HG03060 (cell line): ENCODE data around the gene CYCS.
"Not testable (repeated sequence)": the region's sequence is repeated elsewhere in the genome, so short reads cannot be mapped to it uniquely, and the experiment has no call there.

Experiments
- ATAC-seq: cut with Tn5 transposase; IDR thresholded peaks from one replicate; pipeline ENCODE4 v1.9.1; 2021; ENCODE audit warnings: low read depth, moderate number of reproducible peaks; ENCODE audit not compliant: unreplicated experiment

Gene CYCS

GRCh38 chr7:25119102-25119501 lies 6.0 kb downstream of the CYCS start:
- no peak for ATAC-seq

GRCh38 chr7:25118048-25118753 lies 6.9 kb downstream of the CYCS start:
- ATAC-seq, result peak; percentile 34

- peak; percentile 71 for ATAC-seq
Observed at GRCh38 chr7:25117226-25118047, 7.6 kb downstream of the CYCS start.

GRCh38 chr7:25116621-25117020 lies 8.4 kb downstream of the CYCS start:
- no peak for ATAC-seq

- not testable (repeated sequence) for ATAC-seq
Observed at GRCh38 chr7:25110514-25110913, 14.5 kb downstream of the CYCS start.

GRCh38 chr7:25109276-25109675 lies 15.8 kb downstream of the CYCS start:
- no peak for ATAC-seq

- no peak for ATAC-seq
Observed at GRCh38 chr7:25105911-25106310, 19.1 kb downstream of the CYCS start.

GRCh38 chr7:25103773-25104172 lies 21.3 kb downstream of the CYCS start:
- ATAC-seq, result no peak

GRCh38 chr7:25101817-25102216 lies 23.2 kb downstream of the CYCS start:
- ATAC-seq, result no peak

- ATAC-seq, result no peak
Observed at GRCh38 chr7:25098096-25099046, 26.7 kb downstream of the CYCS start.

- ATAC-seq, result no peak
Observed at GRCh38 chr7:25095516-25096345, 29.3 kb downstream of the CYCS start.

GRCh38 chr7:25093268-25093826 lies 31.7 kb downstream of the CYCS start:
- ATAC-seq, result no peak

GRCh38 chr7:25091779-25092178 lies 33.3 kb downstream of the CYCS start:
- ATAC-seq, result no peak

- no peak for ATAC-seq
Observed at GRCh38 chr7:25091176-25091575, 33.9 kb downstream of the CYCS start.

- no peak for ATAC-seq
Observed at GRCh38 chr7:25090374-25090773, 34.7 kb downstream of the CYCS start.

- peak; percentile 85 for ATAC-seq
Observed at GRCh38 chr7:25087855-25088254, 37.2 kb downstream of the CYCS start.

- ATAC-seq, result no peak
Observed at GRCh38 chr7:25084821-25085220, 40.2 kb downstream of the CYCS start.

- ATAC-seq, result no peak
Observed at GRCh38 chr7:25083201-25083600, 41.9 kb downstream of the CYCS start.

- not testable (repeated sequence) for ATAC-seq
Observed at GRCh38 chr7:25082041-25082440, 43.0 kb downstream of the CYCS start.

GRCh38 chr7:25077096-25077495 lies 48.0 kb downstream of the CYCS start:
- ATAC-seq, result no peak
